Measurements from ENCODE around the gene AXL. TPM values are rescaled to one million over a fixed set of nuclear protein-coding genes. Genes with fewer than 3 reads are reported as not detected.

Gene AXL
- 10 to 100 TPM; 12.7 to 28.6 TPM for total RNA-seq

DNA sequence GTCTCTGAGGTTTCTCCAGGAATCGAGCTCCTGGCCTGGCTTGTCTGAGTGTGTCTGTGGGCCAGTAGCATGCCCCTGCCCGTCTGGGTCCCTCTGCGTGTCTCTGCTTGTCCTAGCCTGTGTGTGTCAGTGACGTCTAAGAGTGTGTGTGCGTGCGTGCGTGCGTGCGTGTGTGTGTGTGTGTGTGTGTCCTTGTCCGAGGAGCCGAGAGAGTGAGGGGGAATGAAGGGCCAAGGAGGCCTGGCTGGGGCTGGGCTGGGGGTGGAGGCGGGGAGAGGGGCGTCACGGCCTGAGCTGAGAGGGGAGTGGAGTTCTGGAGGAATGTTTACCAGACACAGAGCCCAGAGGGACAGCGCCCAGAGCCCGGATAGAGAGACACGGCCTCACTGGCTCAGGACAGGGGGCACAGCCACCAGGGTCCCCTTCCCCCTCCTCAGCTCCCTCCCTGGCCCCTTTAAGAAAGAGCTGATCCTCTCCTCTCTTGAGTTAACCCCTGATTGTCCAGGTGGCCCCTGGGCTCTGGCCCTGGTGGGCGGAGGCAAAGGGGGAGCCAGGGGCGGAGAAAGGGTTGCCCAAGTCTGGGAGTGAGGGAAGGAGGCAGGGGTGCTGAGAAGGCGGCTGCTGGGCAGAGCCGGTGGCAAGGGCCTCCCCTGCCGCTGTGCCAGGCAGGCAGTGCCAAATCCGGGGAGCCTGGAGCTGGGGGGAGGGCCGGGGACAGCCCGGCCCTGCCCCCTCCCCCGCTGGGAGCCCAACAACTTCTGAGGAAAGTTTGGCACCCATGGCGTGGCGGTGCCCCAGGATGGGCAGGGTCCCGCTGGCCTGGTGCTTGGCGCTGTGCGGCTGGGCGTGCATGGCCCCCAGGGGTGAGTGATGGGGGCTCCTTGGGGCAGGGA lies at the start of gene AXL:
Gene AXL, plus strand, starts transcription at position 609 of the 893 bp plus-strand sequence. Its CDS starts 170 bp downstream, at position 779.

DNA sequence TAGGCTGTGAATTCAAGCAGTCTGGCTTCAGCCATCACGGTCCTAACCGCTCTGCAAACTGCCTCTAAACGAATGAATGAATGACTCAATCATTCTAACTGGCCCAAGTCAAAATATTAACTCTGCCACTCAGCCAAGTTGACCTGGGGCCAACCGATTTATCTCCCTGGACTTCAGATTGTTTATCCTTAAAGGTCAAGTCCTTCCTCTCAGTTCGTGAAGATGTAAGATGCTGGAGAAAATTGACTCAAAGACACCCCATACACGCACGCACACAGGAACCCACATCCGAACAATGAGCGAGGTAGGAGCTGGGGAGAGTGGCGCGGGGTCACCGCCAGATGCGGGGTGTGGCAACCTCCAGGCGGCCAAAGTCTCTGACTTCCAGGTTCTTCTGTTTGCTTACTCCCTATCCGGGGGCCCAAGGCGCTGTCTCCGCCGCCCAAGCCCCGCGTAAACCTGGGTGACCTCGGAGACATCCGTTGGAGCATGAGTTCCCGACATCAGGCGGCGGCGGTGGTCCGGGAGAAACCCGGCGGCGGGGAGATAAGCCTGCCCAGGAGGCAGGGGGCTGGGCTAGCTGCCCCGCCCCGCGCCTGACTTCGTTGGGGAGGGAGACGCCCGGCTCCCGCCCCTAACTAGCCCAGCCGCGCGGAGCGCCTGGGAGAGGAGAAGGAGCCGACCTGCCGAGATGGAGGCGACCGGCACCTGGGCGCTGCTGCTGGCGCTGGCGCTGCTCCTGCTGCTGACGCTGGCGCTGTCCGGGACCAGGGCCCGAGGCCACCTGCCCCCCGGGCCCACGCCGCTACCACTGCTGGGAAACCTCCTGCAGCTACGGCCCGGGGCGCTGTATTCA lies 26.2 kb upstream of the AXL start, which contains the start of gene CYP2S1:
Gene CYP2S1, plus strand, starts transcription at position 646 of the 856 bp plus-strand sequence. Its CDS starts 46 bp downstream, at position 692.

DNA sequence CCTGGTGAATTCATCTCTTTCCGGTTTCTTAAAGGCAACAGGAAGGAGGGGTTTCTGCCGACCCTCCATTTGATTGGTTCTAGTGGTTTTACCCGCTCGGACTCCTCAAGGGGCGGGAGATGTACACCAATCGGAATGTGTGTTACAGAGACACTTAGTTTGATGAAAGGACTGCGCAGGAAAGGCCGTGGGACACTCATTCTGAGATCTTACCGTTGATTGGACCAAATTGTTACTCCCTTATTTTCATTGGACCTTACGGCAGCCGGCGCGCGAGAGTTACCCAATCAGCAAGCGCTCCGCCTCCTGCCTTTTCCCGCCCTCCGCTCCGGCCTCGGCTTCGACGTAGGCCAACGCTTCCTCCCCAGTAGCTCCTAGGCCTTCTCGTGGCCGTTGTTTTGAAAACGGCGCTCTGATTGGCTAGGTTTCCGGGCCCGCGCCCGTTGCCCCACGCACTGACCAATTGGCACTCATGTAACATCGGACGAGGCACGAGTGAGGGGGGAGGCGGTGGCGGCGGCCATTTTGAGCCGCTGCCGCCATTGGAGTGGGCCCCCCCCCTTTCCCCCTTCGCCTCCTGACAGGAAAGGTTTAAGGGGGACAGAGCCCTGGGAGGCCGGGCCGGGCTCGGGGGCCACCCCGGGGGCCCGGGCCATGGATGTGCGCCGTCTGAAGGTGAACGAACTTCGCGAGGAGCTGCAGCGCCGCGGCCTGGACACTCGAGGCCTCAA lies 45.0 kb downstream of the AXL start, which contains the start of gene HNRNPUL1:
Gene HNRNPUL1, plus strand, starts transcription at position 523 of the 731 bp plus-strand sequence. Its CDS starts 132 bp downstream, at position 655.

DNA sequence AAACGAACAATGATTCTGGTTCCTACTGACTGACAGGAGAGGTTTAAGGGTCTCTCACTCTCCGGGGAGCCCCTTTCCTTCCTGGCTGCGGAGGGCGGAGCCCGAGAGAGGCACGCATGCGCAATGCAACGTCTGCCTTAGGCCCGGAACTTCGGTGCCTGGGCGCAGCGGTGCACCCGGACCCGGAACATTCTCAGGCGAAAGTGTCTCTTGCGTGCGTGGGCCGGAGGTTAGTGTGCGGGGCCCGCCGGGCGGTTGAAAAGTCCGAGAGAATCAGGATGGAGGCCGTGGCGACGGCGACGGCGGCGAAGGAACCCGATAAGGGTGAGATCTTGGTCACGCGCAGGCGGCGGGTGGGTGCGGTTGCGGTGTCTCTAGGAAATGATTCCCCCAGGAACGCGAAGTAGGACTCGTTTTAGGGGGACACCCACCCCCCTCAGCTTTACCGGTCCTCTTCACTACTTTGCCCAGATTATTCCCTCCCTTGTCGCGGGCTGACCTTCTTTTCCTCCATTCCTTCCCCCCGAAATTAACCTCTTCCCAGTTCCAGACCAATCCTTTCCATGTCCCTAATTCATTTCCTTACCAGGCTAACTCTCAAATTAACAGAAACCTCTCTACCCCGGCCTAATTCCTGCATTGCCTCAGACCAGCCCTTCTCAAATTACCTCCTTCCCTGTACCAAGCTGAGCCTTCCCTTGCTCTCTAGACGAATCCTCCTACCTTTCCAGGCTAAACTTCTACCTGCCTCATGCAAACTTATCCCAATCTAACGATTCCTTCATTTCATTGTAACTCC lies 91.2 kb downstream of the AXL start, which contains the start of gene CCDC97:
Gene CCDC97, plus strand, starts transcription at position 140 of the 799 bp plus-strand sequence. Its CDS starts 139 bp downstream, at position 279.

Small RNA genes lying within 50 kb of the gene (small RNA-seq; reads per million reads assigned to genes)
- gene RN7SL34P, result 0 reads per million in 2 donors

Other genes starting within 250 kb of the AXL start
- gene CYP2B6, start 227.9 kb upstream of the AXL start, total RNA-seq, result not detected
- not detected for gene CYP2A13, start 130.8 kb upstream of the AXL start, total RNA-seq
- gene CYP2F1, start 104.8 kb upstream of the AXL start, total RNA-seq, result not detected
- under 1 TPM in 1 of 2 donors, not detected in 1; 1.00 TPM for gene CYP2S1, start 26.0 kb upstream of the AXL start, total RNA-seq
- gene HNRNPUL1, start 45.1 kb downstream of the AXL start, total RNA-seq, result 100 to 1,000 TPM in 1 of 2 donors, 10 to 100 TPM in 1; 78.1 to 108 TPM
- gene CCDC97, start 90.9 kb downstream of the AXL start, total RNA-seq, result 10 to 100 TPM; 10.3 to 11.3 TPM
- under 1 TPM; 0.34 to 0.67 TPM for gene TGFB1, start 134.7 kb downstream of the AXL start, total RNA-seq
- gene B9D2, start 144.9 kb downstream of the AXL start, total RNA-seq, result 1 to 10 TPM; 3.1 to 3.3 TPM
- gene TMEM91, start 157.3 kb downstream of the AXL start, total RNA-seq, result 1 to 10 TPM in 1 of 2 donors, under 1 TPM in 1; 0.67 to 1.4 TPM
- gene EXOSC5, start 178.1 kb downstream of the AXL start, total RNA-seq, result 10 to 100 TPM; 21.7 to 43.6 TPM
- 10 to 100 TPM; 32.0 to 41.3 TPM for gene BCKDHA, start 178.6 kb downstream of the AXL start, total RNA-seq
- gene B3GNT8, start 208.2 kb downstream of the AXL start, total RNA-seq, result under 1 TPM; 0.33 to 0.34 TPM
- gene DMAC2, start 220.7 kb downstream of the AXL start, total RNA-seq, result 10 to 100 TPM; 23.1 to 67.3 TPM
- not detected for gene ERICH4, start 223.9 kb downstream of the AXL start, total RNA-seq